Body of pancreas (tissue), 4 donors: Measurements from ENCODE around the gene ERCC5.

ENCODE experiments used
- CTCF ChIP-seq, 7 experiments: fragments of 450-650 bp in 4 of 7; fragments of 200-600 bp in 3 of 7; sonication (generic) in 3 of 7; IDR thresholded peaks; one replicate each; pipeline ENCODE4 v1.5.1; 2016 to 2019; ENCODE audit warnings: antibody characterized with exemption in 7 of 7
- POLR2A ChIP-seq, 3 donors: fragments of 450-650 bp; IDR thresholded peaks; one replicate each; pipeline ENCODE4 v1.6.1; 2016; ENCODE audit warnings: antibody characterized with exemption in 3 of 3, mild to moderate bottlenecking in 2 of 3

GRCh38 chr13:102854675-102855074 is 8.8 kb downstream of the ERCC5 start:
- TF ChIP-seq POLR2A (IDR thresholded peaks at IDR 0.05) (no peak), CTCF (IDR thresholded peaks at IDR 0.05) (no peak)
